ENCODE data around the gene TMEM72.

Gene TMEM72

DNA sequence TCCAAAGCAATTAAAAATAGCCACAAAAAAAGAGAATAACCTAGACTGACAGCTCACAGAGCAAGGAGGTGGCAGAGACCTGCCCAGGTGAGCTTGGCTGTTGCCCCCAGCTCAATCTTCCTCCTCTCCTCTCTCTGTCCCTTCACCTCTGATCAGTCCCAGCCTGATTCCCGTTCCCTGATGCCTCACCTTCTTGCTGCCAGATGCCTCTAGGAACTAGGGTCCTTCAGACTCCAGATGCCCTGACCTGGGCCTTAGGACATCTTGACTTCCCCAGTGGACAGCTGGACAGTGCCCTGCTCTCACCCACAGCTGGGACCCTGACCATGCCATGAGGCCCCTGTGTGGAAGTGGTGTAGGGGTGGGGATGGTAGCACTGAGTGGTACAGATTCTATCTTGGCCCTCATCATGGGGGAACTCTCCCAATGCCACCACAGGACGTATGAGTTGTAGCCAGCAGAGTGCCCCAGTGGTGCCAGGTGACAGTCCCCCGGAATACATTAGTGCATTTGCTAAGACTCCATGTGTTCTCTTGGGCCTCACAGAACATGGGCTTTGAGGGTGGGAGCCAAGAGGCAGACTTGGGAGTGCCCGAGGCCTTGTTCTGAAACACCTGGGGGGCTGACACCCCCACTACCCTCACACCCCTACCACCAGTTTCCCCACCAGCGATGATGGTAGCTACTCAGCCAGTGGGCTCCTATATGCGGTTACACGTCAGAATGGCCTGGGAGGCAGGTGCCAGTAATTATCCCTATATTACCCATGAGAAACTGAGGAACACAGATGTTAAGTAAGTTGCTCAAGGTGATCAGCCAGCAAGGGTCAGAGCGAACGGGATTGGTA, 65.4 kb downstream of the TMEM72 start:
- peaks cover 18 to 21% of the 10 kb centered on the region in 2 experiments for H3K4me1 ChIP-seq (ENCODE audit: control insufficient read depth in 1 of 2, insufficient read depth in 1 of 2, low read depth in 1 of 2, low read length in 1 of 2)
- H3K9me3 ChIP-seq: no peaks in the 10 kb centered on the region
- no peaks in the 10 kb centered on the region for H3K36me3 ChIP-seq
- no peak overlapping the region for H3K4me3 ChIP-seq (ENCODE audit: low read depth in 1 of 2, low read length in 1 of 2)
- H3K27me3 ChIP-seq: no peaks in the 10 kb centered on the region
- TF ChIP-seq, protein P1, sequence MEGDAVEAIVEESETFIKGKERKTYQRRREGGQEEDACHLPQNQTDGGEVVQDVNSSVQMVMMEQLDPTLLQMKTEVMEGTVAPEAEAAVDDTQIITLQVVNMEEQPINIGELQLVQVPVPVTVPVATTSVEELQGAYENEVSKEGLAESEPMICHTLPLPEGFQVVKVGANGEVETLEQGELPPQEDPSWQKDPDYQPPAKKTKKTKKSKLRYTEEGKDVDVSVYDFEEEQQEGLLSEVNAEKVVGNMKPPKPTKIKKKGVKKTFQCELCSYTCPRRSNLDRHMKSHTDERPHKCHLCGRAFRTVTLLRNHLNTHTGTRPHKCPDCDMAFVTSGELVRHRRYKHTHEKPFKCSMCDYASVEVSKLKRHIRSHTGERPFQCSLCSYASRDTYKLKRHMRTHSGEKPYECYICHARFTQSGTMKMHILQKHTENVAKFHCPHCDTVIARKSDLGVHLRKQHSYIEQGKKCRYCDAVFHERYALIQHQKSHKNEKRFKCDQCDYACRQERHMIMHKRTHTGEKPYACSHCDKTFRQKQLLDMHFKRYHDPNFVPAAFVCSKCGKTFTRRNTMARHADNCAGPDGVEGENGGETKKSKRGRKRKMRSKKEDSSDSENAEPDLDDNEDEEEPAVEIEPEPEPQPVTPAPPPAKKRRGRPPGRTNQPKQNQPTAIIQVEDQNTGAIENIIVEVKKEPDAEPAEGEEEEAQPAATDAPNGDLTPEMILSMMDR (IDR thresholded peaks at IDR 0.05): no peak
- no peak overlapping the region for H3K27ac ChIP-seq

DNA sequence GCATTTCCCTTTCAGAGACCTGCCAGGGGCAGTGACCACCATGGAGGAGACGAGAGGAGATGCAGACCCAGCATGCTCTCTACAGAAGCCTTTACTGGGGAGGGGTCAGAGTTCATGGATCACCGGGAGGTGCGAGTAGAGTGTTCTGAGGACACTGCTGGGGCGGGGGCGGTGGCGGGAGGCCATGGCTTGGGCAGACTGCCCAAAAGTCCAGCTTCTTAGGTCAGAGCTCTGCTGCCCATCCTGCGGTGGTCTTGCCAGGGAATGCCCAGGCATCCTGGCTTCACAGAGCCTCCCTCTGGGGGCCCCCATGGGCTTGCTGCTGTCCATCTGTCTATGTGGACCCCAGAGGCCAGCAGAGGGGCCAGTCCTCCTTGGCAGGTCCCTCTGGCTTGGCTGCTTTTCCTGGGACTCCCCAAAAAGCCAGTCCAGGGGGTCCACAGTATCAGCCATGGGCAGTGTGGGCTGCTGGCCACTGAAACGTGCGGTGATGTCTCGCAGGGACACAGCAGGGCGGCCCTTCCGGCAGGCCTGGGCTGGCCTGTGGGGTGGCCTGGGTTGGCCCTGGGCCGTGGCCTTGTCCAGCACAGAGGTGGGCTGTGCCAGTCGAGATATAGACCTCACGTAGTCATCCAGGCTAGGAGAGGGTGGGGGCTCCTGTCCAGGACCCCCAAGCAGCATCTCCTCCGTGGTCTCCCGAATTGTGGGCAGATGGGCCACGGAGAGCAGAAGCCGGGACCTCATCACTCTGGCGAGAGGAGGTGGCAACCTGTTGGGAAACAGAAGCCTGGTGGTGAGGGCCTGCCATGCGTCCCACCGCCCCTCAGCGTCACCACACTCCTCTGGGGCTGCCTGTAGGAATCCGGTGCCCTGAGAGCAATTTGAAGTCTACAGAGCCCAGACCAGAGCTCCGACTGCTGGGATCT, 66.4 kb downstream of the TMEM72 start:
- no peak overlapping the region for H3K4me3 ChIP-seq (ENCODE audit: low read depth in 1 of 2, low read length in 1 of 2)
- H3K36me3 ChIP-seq: peaks cover 4% of the 10 kb centered on the region
- no peaks in the 10 kb centered on the region for H3K9me3 ChIP-seq
- TF ChIP-seq, protein P1 (IDR thresholded peaks at IDR 0.05): no peak
- no peak overlapping the region for H3K27ac ChIP-seq
- no peaks in the 10 kb centered on the region for H3K27me3 ChIP-seq
- peaks cover 18 to 19% of the 10 kb centered on the region in 2 experiments for H3K4me1 ChIP-seq (ENCODE audit: control insufficient read depth in 1 of 2, insufficient read depth in 1 of 2, low read depth in 1 of 2, low read length in 1 of 2)

DNA sequence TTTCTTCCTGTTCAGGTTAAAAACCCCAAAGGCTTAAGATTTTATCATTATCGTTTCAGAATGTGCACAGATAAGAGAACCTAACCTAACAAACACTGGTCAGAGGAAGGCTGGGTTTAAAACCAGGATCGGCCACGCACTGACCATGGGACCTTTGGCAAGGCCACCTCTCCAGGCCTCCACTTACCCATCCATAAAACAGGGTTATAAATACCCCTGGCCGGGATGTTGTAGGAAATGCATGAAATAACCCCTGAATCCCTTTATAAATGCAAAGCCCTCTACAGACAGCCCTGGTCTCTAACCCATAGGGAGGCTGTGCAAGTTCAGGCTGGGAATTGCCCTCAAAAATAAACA, 67.1 kb downstream of the TMEM72 start:
- Histone ChIP-seq H3K9me3 (no peaks in the 10 kb centered on the region), H3K36me3 (peaks cover 6% of the 10 kb centered on the region), H3K27me3 (no peaks in the 10 kb centered on the region), H3K4me1 (ENCODE audit: control insufficient read depth in 1 of 2, insufficient read depth in 1 of 2, low read depth in 1 of 2, low read length in 1 of 2) (peaks cover 18 to 19% of the 10 kb centered on the region in 2 experiments), H3K4me3 (ENCODE audit: low read depth in 1 of 2, low read length in 1 of 2) (no peak overlapping the region), H3K27ac (no peak overlapping the region)
- TF ChIP-seq, protein P1 (IDR thresholded peaks at IDR 0.05): no peak

DNA sequence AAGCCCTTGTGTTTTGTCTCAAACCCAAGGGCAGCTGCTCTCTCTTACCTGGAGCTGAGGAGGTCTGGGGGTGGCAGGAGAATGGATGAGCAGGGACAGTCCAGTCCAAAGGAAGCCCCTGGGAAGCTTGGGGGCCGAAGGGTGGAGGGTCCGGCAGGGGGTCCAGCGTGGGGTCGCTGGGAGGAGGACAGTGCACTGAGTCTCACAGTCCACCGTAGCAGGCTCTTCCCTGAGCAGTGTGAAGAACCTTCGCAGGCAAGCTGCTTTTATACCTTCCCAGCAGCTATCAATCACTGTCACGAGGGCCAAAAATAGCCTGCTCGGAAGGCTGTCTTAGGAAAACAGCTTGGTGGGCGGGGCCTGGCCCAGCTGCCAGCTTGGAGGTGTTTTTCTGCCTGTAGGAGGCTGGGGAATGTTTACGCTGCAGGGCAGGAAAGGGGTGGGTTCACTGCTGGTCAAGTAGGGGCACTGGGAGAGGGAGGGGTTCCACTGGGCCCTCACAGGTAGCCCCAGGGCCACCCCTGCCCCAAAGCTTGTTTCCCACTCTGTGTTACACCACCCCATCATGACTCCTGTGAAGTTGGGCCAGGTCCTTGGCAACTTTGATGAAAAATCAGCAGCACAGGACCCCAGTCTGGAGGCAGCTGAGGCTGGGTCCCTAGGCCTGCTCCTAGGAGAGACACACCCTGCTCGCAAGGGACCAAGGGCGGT, 67.6 kb downstream of the TMEM72 start, which contains the start of gene DEPP1:
Gene DEPP1, minus strand, starts transcription at position 240 of the 711 bp plus-strand sequence. CDS start 779 bp downstream, outside the sequence.
- peaks cover 6% of the 10 kb centered on the region for H3K36me3 ChIP-seq
- no peaks in the 10 kb centered on the region for H3K9me3 ChIP-seq
- no peak within 1 kb of the TSS for H3K27ac ChIP-seq
- no peak within 1 kb of the TSS for H3K4me3 ChIP-seq (ENCODE audit: low read depth in 1 of 2, low read length in 1 of 2)
- peaks cover 15% of the 10 kb centered on the region in 2 experiments for H3K4me1 ChIP-seq (ENCODE audit: control insufficient read depth in 1 of 2, insufficient read depth in 1 of 2, low read depth in 1 of 2, low read length in 1 of 2)
- TF ChIP-seq, protein P1 (IDR thresholded peaks at IDR 0.05): no peak
- H3K27me3 ChIP-seq: no peaks in the 10 kb centered on the region
